ENCODE results near the gene IMMP2L.

The IMMP2L gene

GRCh38 chr7:111587410-111588064 lies 25.2 kb upstream of the IMMP2L start:
- TF ChIP-seq FOXP2 (optimal IDR thresholded peaks at IDR 0.05; ENCODE audit: borderline replicate concordance, extremely low read depth, extremely low read length, insufficient read depth): no peak
- TF ChIP-seq REST (IDR thresholded peaks at IDR 0.05; ENCODE audit: insufficient read depth in 1 of 2, low read depth in 2 of 2, low read length in 2 of 2): no peak
- no peak for TF ChIP-seq TAF1 (IDR thresholded peaks at IDR 0.05; ENCODE audit: borderline replicate concordance, insufficient read depth, low read length)
- TF ChIP-seq SIN3A (IDR thresholded peaks at IDR 0.05; ENCODE audit: borderline replicate concordance, insufficient read depth, low read length): no peak
- no peak for TF ChIP-seq POLR2AphosphoS5 (IDR thresholded peaks at IDR 0.05; ENCODE audit: low read depth, low read length)

GRCh38 chr7:111586711-111587409 lies 24.6 kb upstream of the IMMP2L start:
- TF ChIP-seq FOXP2 (optimal IDR thresholded peaks at IDR 0.05; ENCODE audit: borderline replicate concordance, extremely low read depth, extremely low read length, insufficient read depth): no peak
- no peak for TF ChIP-seq REST (IDR thresholded peaks at IDR 0.05; ENCODE audit: insufficient read depth in 1 of 2, low read depth in 2 of 2, low read length in 2 of 2)
- no peak for TF ChIP-seq SIN3A (IDR thresholded peaks at IDR 0.05; ENCODE audit: borderline replicate concordance, insufficient read depth, low read length)
- no peak for TF ChIP-seq POLR2AphosphoS5 (IDR thresholded peaks at IDR 0.05; ENCODE audit: low read depth, low read length)
- no peak for TF ChIP-seq TAF1 (IDR thresholded peaks at IDR 0.05; ENCODE audit: borderline replicate concordance, insufficient read depth, low read length)

GRCh38 chr7:111578754-111579153 lies 16.5 kb upstream of the IMMP2L start:
- no peak for TF ChIP-seq TAF1 (IDR thresholded peaks at IDR 0.05; ENCODE audit: borderline replicate concordance, insufficient read depth, low read length)
- TF ChIP-seq POLR2AphosphoS5 (IDR thresholded peaks at IDR 0.05; ENCODE audit: low read depth, low read length): no peak

- TF ChIP-seq REST (IDR thresholded peaks at IDR 0.05; ENCODE audit: insufficient read depth in 1 of 2, low read depth in 2 of 2, low read length in 2 of 2): no peak
- TF ChIP-seq POLR2AphosphoS5 (IDR thresholded peaks at IDR 0.05; ENCODE audit: low read depth, low read length): no peak
- no peak for TF ChIP-seq TAF1 (IDR thresholded peaks at IDR 0.05; ENCODE audit: borderline replicate concordance, insufficient read depth, low read length)
- no peak for TF ChIP-seq FOXP2 (optimal IDR thresholded peaks at IDR 0.05; ENCODE audit: borderline replicate concordance, extremely low read depth, extremely low read length, insufficient read depth)
- no peak for TF ChIP-seq SIN3A (IDR thresholded peaks at IDR 0.05; ENCODE audit: borderline replicate concordance, insufficient read depth, low read length)
Measured at GRCh38 chr7:111571720-111572119, 9.4 kb upstream of the IMMP2L start.

GRCh38 chr7:111568870-111569462 lies 6.7 kb upstream of the IMMP2L start:
- TF ChIP-seq TAF1 (IDR thresholded peaks at IDR 0.05; ENCODE audit: borderline replicate concordance, insufficient read depth, low read length) (no peak), POLR2AphosphoS5 (IDR thresholded peaks at IDR 0.05; ENCODE audit: low read depth, low read length) (no peak), REST (IDR thresholded peaks at IDR 0.05; ENCODE audit: insufficient read depth in 1 of 2, low read depth in 2 of 2, low read length in 2 of 2) (no peak), SIN3A (IDR thresholded peaks at IDR 0.05; ENCODE audit: borderline replicate concordance, insufficient read depth, low read length) (no peak), FOXP2 (optimal IDR thresholded peaks at IDR 0.05; ENCODE audit: borderline replicate concordance, extremely low read depth, extremely low read length, insufficient read depth) (no peak)
